ENCODE data around the gene DCUN1D2. TPM values are rescaled to one million over a fixed set of nuclear protein-coding genes. Genes with fewer than 3 reads are reported as not detected.
"Not testable (repeated sequence)": the region's sequence is repeated elsewhere in the genome, so short reads cannot be mapped to it uniquely, and the experiment has no call there.

The DCUN1D2 gene
- polyA plus RNA-seq, 1 experiment = 11.0 TPM

- TF ChIP-seq, protein P1, sequence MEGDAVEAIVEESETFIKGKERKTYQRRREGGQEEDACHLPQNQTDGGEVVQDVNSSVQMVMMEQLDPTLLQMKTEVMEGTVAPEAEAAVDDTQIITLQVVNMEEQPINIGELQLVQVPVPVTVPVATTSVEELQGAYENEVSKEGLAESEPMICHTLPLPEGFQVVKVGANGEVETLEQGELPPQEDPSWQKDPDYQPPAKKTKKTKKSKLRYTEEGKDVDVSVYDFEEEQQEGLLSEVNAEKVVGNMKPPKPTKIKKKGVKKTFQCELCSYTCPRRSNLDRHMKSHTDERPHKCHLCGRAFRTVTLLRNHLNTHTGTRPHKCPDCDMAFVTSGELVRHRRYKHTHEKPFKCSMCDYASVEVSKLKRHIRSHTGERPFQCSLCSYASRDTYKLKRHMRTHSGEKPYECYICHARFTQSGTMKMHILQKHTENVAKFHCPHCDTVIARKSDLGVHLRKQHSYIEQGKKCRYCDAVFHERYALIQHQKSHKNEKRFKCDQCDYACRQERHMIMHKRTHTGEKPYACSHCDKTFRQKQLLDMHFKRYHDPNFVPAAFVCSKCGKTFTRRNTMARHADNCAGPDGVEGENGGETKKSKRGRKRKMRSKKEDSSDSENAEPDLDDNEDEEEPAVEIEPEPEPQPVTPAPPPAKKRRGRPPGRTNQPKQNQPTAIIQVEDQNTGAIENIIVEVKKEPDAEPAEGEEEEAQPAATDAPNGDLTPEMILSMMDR (IDR thresholded peaks at IDR 0.05; ENCODE audit: low read depth, low read length) = no peak
- Histone ChIP-seq H3K27ac (ENCODE audit: low read depth, low read length) (no peak overlapping the region), H3K4me3 (ENCODE audit: low read depth, low read length) (no peak overlapping the region), H3K9me3 (ENCODE audit: control insufficient read depth, insufficient read depth, low read length) (no peaks in the 10 kb centered on the region; the same call in 1 of the 2 replicates), H3K27me3 (ENCODE audit: control insufficient read depth, insufficient read depth, low read length) (no peaks in the 10 kb centered on the region)
- POLR2A ChIA-PET = no interaction called here
- CTCF ChIA-PET = no interaction called here
- DNase-seq (ENCODE audit: low read depth, low spot score) = no peak
Observed at GRCh38 chr13:113472355-113473025, 18.0 kb downstream of the DCUN1D2 start.

DNA sequence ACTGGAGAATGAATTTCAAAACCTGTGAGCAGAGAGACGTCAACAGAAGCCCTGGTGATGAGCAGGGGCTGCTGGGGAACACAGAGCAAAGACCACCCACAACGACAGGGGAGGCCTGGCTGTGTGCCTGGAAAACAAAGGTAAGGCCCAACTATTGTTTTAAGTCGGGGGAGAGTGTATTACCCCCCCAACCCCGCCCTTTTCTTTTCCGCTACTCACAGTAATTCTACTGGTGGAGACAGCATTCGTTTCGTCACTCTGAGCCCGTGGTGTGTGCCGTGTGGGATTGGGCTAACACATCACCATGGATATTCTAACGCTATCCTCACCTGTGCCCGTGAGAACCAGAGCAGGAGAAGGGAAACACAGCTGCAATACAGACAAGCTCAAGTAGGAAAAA, 18.7 kb downstream of the DCUN1D2 start:
- H3K9me3 ChIP-seq (ENCODE audit: control insufficient read depth, insufficient read depth, low read length) = no peaks in the 10 kb centered on the region; the same call in 1 of the 2 replicates
- TF ChIP-seq, protein P1 (IDR thresholded peaks at IDR 0.05; ENCODE audit: low read depth, low read length) = no peak
- ChIA-PET CTCF (no interaction called here), POLR2A (no interaction called here)
- no peak overlapping the region for H3K4me3 ChIP-seq (ENCODE audit: low read depth, low read length)
- no peak for DNase-seq (ENCODE audit: low read depth, low spot score)
- no peaks in the 10 kb centered on the region for H3K27me3 ChIP-seq (ENCODE audit: control insufficient read depth, insufficient read depth, low read length)
- H3K27ac ChIP-seq (ENCODE audit: low read depth, low read length) = no peak overlapping the region

DNA sequence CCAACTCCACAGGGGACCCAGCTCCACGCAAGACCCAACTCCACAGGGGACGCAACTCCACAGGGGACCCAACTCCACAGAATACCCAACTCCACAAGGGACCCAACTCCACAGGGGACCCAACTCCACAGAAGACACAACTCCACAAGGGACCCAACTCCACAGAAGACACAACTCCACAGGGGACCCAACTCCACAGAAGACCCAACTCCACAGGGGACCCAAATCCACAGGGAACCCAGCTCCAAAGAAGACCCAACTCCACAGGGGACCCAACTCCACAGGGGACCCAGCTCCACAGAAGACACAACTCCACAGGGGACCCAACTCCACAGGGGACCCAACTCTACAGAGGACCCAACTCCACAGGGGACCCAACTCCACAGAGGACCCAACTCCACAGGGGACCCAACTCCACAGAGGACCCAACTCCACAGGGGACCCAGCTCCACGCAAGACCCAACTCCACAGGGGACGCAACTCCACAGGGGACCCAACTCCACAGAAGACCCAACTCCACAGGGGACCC, 19.8 kb downstream of the DCUN1D2 start:
- DNase-seq (ENCODE audit: low read depth, low spot score); H3K27me3 ChIP-seq (ENCODE audit: control insufficient read depth, insufficient read depth, low read length); CTCF ChIA-PET; H3K27ac ChIP-seq (ENCODE audit: low read depth, low read length); H3K9me3 ChIP-seq (ENCODE audit: control insufficient read depth, insufficient read depth, low read length); H3K4me3 ChIP-seq (ENCODE audit: low read depth, low read length): not testable (repeated sequence)
- POLR2A ChIA-PET = interaction anchor here (0.7 kb wide), 1 partner anchor 115 kb away, joined by 3 read pairs; no protein-coding TSS in a partner anchor

DNA sequence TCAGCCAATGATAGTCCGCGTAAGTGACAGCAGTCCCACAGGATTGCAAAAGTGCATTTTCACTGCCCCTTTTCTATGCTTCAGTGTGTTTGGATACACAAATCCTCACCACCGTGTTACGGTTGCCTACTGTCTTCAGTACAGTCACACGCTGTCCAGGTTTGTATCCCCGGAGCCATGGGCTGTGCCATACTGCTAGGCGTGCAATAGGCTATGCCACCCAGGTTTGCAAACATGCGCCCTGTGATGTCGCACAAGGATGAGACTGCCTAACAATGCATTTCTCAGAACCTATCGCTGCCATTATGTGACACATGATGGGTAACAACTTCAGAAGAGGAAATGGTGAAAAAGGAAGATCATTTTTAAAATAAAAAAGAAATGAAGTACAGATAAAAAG, 20.4 kb downstream of the DCUN1D2 start:
- H3K4me3 ChIP-seq (ENCODE audit: low read depth, low read length) = no peak overlapping the region
- no peaks in the 10 kb centered on the region; the same call in 1 of the 2 replicates for H3K9me3 ChIP-seq (ENCODE audit: control insufficient read depth, insufficient read depth, low read length)
- H3K27ac ChIP-seq (ENCODE audit: low read depth, low read length) = no peak overlapping the region
- POLR2A ChIA-PET = interaction anchor here (0.7 kb wide), 1 partner anchor 115 kb away, joined by 3 read pairs; no protein-coding TSS in a partner anchor
- H3K27me3 ChIP-seq (ENCODE audit: control insufficient read depth, insufficient read depth, low read length) = no peaks in the 10 kb centered on the region
- CTCF ChIA-PET = no interaction called here
- TF ChIP-seq, protein P1 (IDR thresholded peaks at IDR 0.05; ENCODE audit: low read depth, low read length) = no peak
- no peak for DNase-seq (ENCODE audit: low read depth, low spot score)

DNA sequence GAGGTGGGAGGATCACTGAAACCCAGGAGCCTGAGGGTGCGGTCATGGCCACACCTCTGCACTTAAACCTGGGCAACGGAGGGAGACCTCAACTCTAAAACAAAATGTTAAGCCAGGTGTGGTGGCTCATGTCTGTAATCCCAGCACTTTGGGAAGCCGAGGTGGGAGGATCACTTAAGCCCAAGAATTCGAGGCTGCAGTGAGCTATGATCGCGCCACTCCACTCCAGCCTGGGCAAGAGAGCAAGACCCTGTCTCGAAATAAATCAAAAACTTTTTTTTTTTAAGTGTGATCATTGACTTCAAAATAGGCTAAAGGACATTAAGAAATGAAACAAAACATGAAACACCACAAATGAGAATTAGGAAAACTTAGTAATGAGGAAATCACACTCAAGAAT, 20.9 kb downstream of the DCUN1D2 start:
- POLR2A ChIA-PET = no interaction called here
- no peaks in the 10 kb centered on the region; the same call in 1 of the 2 replicates for H3K9me3 ChIP-seq (ENCODE audit: control insufficient read depth, insufficient read depth, low read length)
- H3K4me3 ChIP-seq (ENCODE audit: low read depth, low read length) = no peak overlapping the region
- H3K27ac ChIP-seq (ENCODE audit: low read depth, low read length) = no peak overlapping the region
- H3K27me3 ChIP-seq (ENCODE audit: control insufficient read depth, insufficient read depth, low read length) = no peaks in the 10 kb centered on the region
- CTCF ChIA-PET = no interaction called here
- TF ChIP-seq, protein P1 (IDR thresholded peaks at IDR 0.05; ENCODE audit: low read depth, low read length) = no peak
- no peak for DNase-seq (ENCODE audit: low read depth, low spot score)
